Ascending aorta (tissue), 2 donors: ENCODE results near the gene CFAP54. TPM values are rescaled to one million over a fixed set of nuclear protein-coding genes. Genes with fewer than 3 reads are reported as not detected.

ENCODE experiments used
- DNase-seq, 2 donors: peaks; one replicate each; pipeline ENCODE4 v3.0.0-alpha.2; 2019; ENCODE audit warnings: low spot score in 2 of 2
- H3K27ac ChIP-seq, 2 donors: fragments of 200-600 bp; sonication (generic); one replicate each; pipeline ENCODE4 v1.5.1; 2016 to 2017; ENCODE audit warnings: mild to moderate bottlenecking in 1 of 2
- H3K27me3 ChIP-seq: fragments of 200-600 bp; sonication (generic); one replicate; pipeline ENCODE4 v1.5.1; 2017
- H3K36me3 ChIP-seq, 2 donors: fragments of 200-600 bp; sonication (generic); one replicate each; pipeline ENCODE4 v1.5.1; 2016
- H3K4me1 ChIP-seq, 2 donors: fragments of 200-600 bp; sonication (generic); one replicate each; pipeline ENCODE4 v1.5.1; 2016 to 2017; ENCODE audit warnings: mild to moderate bottlenecking in 1 of 2
- H3K4me3 ChIP-seq, 2 donors: fragments of 200-600 bp; sonication (generic); one replicate each; pipeline ENCODE4 v1.5.1; 2016 to 2017; ENCODE audit warnings: mild to moderate bottlenecking in 1 of 2
- H3K9me3 ChIP-seq, 2 donors: fragments of 200-600 bp; sonication (generic); one replicate each; pipeline ENCODE4 v1.5.1; 2016
- intact Hi-C: fragments of 100-400 bp; cut with DNase I; formaldehyde crosslinking; loops from one replicate; pipeline ENCODE4 v1.15.1; 2023
- total RNA-seq: library from RNA; depleted of rRNA; stranded (reverse); fragments of >200 nt; gene quantifications from one replicate; pipeline ENCODE4 v1.1.0, GENCODE V29; 2016
- TF ChIP-seq, protein P1 (sequence below), 3 experiments: fragments of 200-600 bp in 2 of 3; fragments of 450-650 bp in 1 of 3; sonication (generic) in 2 of 3; IDR thresholded peaks; one replicate each; pipeline ENCODE4 v1.5.1; 2016 to 2019; ENCODE audit warnings: antibody characterized with exemption in 3 of 3, mild to moderate bottlenecking in 1 of 3, moderate library complexity in 1 of 3

CFAP54 gene
- total RNA-seq, 1 donor from 2014 or later: not detected

DNA sequence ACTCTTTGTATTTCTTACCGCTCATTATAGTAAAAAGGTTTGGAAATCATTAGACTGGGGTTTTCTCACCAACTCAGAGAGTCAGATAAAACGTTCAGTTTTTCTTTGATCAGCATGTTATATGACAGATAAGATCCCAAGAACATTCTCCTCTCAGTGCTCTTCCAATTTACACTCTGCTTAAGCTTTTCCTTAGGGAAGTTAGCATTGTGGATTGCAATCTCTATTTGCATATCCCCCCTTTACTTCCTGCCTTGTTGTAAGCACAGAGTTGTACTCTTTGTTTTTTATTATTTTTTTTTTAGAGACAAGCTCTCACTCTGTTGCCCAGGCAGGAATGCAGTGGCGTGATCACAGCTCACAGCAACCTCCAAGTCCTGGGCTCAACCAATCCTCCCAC is 11.4 kb upstream of the CFAP54 start:
- Histone ChIP-seq H3K9me3 (no peaks in the 10 kb centered on the region), H3K27me3 (no peaks in the 10 kb centered on the region), H3K4me1 (no peaks in the 10 kb centered on the region), H3K4me3 (no peak overlapping the region), H3K27ac (no peak overlapping the region), H3K36me3 (no peaks in the 10 kb centered on the region)
- DNase-seq: no peak
- intact Hi-C loops: no loop called here
- TF ChIP-seq, protein P1, sequence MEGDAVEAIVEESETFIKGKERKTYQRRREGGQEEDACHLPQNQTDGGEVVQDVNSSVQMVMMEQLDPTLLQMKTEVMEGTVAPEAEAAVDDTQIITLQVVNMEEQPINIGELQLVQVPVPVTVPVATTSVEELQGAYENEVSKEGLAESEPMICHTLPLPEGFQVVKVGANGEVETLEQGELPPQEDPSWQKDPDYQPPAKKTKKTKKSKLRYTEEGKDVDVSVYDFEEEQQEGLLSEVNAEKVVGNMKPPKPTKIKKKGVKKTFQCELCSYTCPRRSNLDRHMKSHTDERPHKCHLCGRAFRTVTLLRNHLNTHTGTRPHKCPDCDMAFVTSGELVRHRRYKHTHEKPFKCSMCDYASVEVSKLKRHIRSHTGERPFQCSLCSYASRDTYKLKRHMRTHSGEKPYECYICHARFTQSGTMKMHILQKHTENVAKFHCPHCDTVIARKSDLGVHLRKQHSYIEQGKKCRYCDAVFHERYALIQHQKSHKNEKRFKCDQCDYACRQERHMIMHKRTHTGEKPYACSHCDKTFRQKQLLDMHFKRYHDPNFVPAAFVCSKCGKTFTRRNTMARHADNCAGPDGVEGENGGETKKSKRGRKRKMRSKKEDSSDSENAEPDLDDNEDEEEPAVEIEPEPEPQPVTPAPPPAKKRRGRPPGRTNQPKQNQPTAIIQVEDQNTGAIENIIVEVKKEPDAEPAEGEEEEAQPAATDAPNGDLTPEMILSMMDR (IDR thresholded peaks at IDR 0.05): no peak

DNA sequence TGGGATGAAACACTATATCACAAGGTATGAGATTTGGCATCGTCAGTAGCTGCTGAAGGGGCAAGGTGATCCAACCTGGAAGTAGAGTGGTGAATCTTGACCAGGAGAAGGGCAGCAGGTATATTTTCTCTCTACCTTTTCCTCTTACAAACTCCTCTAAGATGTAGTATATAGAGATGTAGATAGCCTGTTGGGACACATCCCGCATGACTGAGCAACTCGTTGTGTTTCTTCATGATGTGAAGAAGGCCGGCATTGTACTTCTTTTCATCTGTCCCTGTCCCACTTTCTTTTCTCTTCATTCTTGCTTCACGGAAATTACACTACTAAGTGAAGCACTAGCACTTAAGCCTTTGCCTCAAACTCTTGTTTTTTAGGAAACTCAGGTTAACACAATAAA is 7.3 kb upstream of the CFAP54 start:
- no peak for DNase-seq
- intact Hi-C loops: no loop called here
- Histone ChIP-seq H3K27ac (no peak overlapping the region), H3K27me3 (no peaks in the 10 kb centered on the region), H3K4me1 (no peaks in the 10 kb centered on the region), H3K9me3 (no peaks in the 10 kb centered on the region), H3K4me3 (no peak overlapping the region), H3K36me3 (no peaks in the 10 kb centered on the region)
- TF ChIP-seq, protein P1 (IDR thresholded peaks at IDR 0.05): no peak

DNA sequence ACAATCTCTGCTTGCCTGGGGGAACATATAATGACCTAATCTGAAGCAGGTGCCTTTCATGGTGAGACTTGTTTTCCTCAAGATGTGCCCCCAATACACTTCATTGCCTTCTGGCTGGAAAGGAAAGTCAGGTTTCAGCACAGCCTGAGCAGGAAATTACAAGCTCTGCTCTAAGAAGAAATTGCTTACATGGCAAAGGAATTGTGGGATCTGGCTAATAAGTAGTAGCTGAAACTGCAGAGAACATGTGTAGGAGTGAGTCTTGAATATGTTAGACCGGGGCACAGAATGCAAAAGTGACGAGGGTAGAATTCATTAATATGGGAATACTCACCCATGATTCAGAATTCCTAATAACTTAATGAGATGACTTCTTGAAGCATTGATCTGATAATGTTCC is 6.3 kb upstream of the CFAP54 start:
- H3K9me3 ChIP-seq: no peaks in the 10 kb centered on the region
- H3K36me3 ChIP-seq: no peaks in the 10 kb centered on the region
- H3K27me3 ChIP-seq: no peaks in the 10 kb centered on the region
- TF ChIP-seq, protein P1 (IDR thresholded peaks at IDR 0.05): no peak
- H3K4me3 ChIP-seq: no peak overlapping the region
- H3K27ac ChIP-seq: no peak overlapping the region
- no peaks in the 10 kb centered on the region for H3K4me1 ChIP-seq
- no peak for DNase-seq
- intact Hi-C loops: no loop called here

DNA sequence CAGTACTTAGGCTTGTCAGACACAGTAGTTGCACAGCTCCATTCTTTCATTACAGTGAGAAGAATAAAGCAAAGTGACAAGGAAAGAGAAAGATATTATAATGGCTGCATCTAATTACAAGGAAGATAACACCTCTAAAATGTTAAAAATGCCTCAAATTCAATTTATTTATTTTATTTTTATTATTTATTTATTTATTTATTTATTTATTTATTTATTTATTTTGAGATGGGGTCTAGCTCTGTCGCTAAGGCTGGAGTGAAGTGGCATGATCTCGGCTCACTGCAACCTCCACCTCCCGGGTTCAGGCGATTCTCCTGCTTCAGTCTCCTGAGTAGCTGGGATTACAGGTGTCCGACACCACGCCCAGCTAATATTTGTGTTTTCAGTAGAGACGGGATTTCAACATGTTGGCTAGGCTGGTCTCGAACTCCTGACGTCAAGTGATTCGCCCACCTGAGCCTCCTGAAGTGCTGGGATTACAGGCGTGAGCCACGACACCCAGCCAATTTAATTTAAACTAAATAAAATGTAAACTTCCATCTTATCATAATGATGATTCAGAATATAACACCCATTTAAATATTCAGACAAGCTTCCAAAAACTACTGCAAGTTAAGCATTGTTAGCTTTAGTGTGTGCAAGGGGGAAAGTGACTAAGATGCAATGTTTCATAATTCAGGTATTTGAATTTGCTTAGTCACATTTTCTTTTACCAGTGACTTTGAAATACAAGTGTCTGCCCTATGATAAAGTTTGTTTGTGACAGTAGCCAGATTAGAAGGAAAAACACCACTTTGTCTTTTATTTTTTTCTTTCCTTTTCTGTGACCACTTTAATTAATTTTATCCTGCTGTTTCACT is 2.4 kb upstream of the CFAP54 start:
- no peak for DNase-seq
- Histone ChIP-seq H3K36me3 (no peaks in the 10 kb centered on the region), H3K4me3 (no peak overlapping the region), H3K9me3 (no peaks in the 10 kb centered on the region), H3K4me1 (peaks cover 2 to 5% of the 10 kb centered on the region in 2 donors), H3K27ac (no peak overlapping the region), H3K27me3 (no peaks in the 10 kb centered on the region)
- intact Hi-C loops: loop anchor here (5.0 kb wide), 3 partner anchors 255 to 450 kb away; partner anchors contain the start of gene LTA4H
- TF ChIP-seq, protein P1 (IDR thresholded peaks at IDR 0.05): no peak

DNA sequence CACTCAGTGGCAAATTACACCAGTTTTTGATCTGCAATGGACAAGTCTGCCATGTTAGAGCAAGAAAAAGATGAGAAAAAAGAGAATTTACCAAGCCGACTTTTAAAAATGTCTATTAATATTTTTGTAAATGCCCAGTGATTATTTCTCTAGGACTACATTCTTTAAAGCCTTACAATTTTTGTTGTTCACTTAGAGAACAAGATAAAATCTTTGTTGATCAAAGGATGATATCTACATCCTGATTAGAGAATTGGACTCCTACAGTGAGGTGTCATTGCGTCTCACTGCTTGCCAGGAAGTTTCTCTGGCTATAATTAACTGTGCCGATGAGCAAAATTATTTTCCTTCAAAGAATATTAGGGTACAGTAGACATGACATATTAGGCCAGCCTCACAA is 1.7 kb upstream of the CFAP54 start:
- no peak for DNase-seq
- Histone ChIP-seq H3K36me3 (no peaks in the 10 kb centered on the region), H3K27me3 (no peaks in the 10 kb centered on the region), H3K27ac (no peak overlapping the region), H3K9me3 (no peaks in the 10 kb centered on the region), H3K4me3 (no peak overlapping the region), H3K4me1 (peaks cover 2 to 5% of the 10 kb centered on the region in 2 donors)
- intact Hi-C loops: loop anchor here (2.0 to 5.0 kb wide), 4 partner anchors 21 to 450 kb away; partner anchors contain the start of gene LTA4H
- TF ChIP-seq, protein P1 (IDR thresholded peaks at IDR 0.05): no peak
